Stimulated activated CD4-positive, alpha-beta T cell treated with anti-CD3 and anti-CD28 coated beads, Interleukin-1b, Interleukin-23, amount 100 ng/mL, for 24 hours (primary cell): ENCODE data around the gene KCNC3.
A peak's percentile ranks its signal among the peaks of the same experiment; 100 is the strongest.
"Not testable (repeated sequence)": the region's sequence is repeated elsewhere in the genome, so short reads cannot be mapped to it uniquely, and the experiment has no call there.

Experiments used
- DNase-seq, 4 experiments: peaks; one replicate each; pipeline ENCODE4 v3.0.0-alpha.2; 2020; ENCODE audit warnings: low read depth in 4 of 4, low spot score in 1 of 4

KCNC3 gene

DNA sequence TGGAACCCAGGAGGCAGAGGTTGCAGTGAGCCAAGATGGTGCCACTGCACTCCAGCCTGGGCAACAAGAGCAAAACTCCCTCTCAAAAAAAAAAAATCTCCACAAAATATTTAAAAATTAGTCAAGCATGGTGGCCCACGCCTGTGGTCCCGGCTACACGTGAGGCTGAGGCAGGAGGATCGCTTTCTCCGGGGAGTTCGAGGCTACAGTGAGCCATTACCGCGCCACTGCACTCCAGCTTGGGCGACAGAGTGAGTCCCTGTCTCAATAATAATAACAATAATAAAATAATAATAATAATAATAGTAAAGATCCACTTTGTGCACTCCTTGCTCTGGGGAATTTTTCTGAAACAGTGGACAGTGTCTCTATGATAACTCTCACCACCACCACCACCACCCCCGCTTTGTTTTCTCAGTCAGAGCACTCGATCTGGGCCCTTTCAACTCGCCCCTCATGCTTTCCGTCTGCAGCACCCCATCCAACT, 27.6 kb upstream of the KCNC3 start:
- no peak for DNase-seq

DNA sequence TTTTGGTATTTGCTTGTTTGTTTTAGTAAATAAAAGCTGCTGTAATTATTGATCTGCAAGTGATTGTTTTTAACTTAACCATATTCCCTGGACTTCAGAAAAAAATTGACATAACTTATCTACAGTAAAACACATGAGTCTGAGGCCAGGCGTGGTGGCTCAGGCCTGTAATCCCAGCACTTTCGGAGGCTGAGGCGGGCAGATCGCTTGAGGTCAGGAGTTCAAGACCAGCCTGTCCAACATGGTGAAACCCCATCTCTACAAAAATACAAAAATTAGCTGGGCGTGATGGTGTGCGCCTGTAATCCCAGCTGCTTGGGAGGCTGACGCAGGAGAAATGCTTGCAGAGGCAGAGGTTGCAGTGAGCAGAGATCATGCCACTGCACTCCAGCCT, 24.3 kb upstream of the KCNC3 start:
- DNase-seq: not testable (repeated sequence)

DNA sequence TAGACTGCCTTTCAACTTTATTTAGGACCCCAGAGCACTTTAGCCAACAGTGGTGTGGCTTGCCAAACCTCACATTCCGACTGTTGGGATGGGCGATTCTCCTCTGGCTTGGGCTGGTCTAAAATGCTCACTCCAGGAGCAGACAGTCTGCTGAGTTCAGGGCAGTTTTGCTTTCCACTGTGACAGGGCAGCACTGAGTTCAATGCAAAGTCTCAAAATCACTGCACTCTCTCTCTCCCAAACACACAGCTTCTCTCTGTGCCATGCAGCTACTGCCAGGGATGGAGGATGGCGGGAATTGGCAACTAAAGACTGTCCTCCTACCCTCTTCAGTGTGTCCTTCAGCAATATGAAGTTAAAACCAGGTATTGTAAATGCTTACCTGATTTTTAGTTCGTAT, 23.1 kb upstream of the KCNC3 start:
- DNase-seq: no peak

DNA sequence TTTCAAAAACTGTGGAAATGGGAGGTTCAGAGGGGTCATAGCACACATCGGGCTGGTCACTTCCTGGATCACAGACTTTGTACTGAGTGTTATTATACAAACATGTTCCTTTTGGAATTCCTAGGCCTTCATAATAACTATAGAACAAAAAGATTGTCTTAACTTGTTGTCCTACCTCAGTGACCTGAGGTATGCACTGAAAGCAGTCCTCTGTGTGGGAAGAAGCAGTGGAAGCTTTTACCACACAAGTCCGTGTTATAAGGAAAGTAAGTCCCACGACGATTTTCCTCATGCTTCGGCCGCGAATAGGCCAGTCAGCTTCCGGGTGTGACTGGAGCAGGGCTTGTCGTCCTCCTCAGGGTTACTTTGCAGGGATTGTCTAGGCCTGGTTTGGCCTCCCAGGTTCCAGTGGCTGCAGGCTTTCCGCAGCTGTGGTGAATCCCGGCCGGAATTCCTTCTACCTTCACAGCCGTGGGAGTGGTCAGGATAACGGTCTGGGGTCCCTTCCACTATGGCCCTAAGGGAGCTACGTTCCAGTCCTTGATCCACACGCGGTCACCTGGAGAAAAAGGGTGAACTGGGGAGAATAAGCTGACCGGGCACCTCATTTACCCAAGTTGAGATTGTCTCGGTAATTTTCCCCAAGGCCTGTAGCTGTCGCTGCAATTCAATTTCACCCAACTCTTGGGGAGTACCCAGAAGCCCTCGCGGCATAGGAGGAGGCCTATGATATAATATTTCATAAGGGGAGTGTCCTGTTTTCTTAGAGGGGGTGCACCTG, 20.3 kb upstream of the KCNC3 start:
- no peak for DNase-seq

DNA sequence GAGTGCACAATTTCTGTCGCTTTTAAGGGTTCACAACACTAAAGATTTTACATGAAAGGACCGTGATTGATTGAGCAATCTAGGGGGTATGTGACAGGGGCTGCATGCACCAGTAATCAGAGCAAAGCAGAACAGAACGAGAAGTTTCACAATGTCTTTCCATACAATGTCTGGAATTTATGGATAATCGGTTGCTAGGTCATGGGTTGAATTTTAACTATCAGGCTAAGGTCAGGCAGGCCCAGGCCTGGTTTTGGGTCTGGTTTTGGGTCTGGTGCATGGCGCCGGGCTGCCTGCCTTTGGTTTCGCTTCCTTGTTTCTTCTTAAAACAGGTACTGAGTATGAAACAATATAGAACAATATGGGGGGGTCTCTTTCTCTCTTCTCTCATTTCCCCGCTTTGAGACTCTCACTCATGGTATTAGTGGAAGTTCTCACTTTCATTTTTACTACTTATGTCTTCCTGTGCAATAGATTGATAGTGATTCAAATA, 18.0 kb upstream of the KCNC3 start:
- not testable (repeated sequence) for DNase-seq

DNA sequence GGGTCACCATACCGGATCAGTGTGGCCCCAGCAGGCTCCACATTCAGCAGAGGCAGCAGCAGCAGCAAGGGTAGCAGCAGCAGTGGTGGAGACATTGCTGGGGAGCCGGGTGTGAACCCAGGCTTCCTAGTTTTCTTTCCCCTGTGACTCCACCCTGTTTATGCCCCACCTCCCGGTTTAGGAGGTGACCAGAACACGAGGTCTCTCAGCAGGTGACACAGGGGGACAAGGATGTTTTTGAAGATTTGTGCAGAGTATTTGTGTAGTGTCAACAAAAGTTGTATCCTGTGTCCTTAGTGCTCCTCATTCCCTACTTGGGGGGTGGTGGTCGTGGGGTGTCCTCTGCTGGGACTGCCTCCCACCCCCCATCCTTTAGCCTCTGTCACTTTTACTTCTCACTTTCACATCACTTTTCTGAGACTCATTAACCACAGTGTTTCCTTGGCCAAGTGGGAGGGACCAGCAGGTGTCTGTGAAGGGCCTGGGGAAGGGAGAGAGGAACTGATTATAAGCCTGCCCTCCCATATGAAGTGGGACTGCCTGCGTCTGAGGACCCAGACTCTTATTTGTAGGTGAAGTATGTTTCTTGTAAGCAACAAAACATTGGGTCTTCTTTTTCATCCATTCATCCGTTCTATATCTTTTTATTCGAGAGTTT, 15.6 kb upstream of the KCNC3 start:
- DNase-seq: no peak

DNA sequence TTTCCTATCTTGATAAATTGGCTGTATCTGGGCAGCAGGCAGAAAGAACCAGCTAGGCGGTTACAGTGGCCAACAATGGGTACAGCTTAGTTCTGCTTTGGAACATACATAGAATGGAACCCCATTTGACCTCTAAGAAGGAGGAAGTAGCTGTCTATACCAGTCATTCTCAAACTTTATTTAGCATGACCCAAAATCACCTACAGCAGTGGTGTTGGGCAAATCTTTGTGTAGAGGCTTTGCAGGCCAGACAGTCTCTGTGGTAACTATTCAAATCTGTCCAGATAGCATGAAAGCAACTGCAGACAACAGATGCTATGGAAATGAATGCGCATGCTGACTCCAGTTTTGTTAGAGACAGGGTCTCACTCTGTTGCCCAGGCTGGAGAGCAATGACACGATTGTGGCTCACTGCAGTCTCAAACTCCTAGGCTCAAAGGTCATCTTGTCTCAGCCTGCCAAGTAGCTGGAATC, 12.0 kb upstream of the KCNC3 start:
- DNase-seq: no peak

DNA sequence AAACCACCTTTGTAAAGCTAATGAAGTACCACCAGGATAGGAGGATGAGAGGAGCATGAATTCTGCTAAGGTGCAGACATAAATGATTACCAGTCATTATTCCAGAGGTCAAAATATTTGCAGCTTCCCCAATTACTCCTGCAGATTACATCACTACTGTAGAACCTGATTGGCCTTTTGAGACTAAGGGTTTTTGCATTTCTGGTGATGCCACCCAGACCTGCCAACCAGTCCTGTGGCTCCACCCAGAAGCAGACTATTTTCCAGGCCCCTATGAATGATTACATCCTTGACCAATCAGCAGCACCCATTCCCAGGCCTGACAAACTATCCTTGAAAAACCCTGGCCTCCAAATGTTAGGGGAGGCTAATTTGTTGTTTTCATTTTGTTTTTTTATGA, 11.2 kb upstream of the KCNC3 start:
- DNase-seq: no peak

DNA sequence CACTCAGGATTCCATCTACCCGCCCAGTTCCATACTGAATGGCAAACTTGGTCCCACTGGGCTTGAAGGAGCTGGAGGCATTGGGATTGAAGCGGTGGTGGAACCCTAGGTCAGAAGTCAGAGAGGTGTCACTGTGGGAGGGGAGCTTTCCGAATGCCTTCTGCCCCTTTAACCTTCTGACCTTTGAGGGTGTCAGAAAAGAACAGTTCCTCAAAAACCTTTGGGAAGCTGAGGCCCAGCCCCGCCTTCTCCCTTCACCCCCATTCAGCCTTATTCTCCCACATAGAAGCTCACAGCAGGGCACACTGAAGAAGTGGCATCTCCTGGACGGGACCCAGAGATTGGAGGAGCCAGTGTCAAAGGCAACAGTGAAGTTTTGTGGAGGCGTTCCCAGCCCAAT, 7.9 kb upstream of the KCNC3 start:
- DNase-seq: not testable (repeated sequence)

DNA sequence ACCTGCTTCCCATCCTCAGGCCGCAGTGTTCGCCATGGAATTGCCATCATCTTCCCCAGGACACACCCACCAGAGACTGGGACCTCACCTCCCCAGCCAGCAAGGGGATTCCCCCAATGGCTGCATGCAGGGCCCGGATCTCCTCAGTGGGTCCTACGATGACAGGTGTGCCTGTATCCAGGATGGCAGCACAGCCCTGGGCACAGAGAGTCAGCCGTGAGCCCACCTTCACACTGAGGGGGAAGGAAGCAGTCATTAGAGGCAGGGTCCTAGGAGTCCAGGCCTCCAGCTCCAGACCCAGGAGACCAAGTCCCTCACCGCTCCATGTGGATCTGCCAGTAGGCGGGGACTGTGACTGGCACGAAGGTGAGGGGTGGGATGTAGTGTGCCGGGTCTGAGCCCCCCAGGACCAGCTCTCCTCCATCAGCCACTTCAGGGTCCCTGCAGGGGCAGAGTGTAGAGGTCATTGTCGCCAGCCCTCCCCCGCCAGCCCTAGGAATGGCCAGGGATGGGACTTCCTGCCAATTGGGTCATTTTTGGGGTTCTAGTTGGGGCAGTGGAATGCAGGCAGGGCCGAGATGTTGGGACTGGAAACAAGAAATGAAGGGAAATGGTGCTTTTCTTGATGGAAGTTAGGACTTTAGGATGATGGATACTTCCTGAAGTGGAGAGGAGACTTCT, 5.7 kb upstream of the KCNC3 start:
- no peak for DNase-seq

DNA sequence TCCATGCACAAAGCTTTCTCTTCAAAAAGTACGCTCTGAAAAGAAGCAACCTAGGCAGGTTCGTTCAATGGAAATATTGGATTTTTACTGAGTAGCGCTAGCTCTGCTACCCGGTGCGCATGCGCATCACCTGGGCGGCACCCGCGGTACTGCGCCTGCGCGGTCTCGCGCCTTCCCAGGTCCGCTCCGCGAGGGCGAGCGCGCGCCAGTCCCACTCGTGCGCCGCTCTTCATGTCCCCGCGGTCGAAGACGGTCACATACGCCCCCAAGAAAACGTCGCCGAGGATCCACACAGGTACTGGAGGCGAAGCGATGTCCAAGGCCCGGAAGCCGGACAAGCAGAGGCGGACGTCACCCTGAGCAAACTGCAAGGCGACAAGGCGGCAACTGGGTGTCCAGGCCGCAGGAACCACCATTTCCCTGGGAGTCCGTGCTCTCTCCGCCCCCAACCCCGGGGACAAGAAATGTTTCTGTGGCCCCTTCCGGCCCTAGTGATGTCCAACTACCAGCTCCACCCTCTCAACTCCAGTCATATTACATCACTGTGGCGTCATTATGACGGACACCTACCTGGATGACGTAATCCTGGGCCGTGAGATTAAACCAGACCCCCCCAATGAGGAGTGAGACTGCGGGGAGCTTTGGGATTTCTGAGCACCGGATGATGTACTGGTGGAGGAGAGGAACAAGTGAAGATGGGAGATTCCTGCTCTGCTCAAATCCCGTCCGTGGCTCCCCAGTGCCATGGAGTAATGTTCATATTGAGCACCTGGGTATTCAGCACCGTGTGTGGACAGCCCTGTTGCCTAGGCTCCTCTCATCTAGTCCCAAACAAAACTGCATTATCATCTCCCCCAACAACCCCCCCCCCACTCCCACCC, 4.8 kb upstream of the KCNC3 start:
- peak; percentile 69 to 75 (median 70) for DNase-seq

DNA sequence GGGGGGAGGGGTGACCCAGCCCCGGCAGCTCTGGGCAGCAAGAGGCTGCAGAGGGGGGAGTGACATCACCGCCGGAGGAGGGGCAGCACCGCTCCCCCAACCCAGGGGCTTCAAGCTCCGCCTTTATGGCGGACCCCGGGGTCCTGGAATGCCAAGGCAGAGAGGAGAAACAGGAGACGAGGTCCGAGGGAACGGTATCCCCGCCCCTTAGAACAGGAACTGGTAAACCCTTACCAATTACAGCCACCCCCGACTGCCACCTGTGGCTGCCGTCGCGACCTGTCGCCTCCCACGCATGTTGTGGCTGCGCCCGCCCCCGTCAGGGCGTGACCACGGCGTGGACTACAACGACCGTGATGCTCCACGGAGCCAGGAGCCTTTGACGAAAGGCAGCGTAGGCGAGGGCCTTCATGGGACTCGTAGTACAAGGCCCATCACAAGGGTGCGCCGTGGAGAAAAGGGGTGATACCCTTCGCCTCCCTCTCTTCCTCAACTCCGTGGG, 4.1 kb upstream of the KCNC3 start:
- DNase-seq: peak; percentile 71 to 93 (median 86)

DNA sequence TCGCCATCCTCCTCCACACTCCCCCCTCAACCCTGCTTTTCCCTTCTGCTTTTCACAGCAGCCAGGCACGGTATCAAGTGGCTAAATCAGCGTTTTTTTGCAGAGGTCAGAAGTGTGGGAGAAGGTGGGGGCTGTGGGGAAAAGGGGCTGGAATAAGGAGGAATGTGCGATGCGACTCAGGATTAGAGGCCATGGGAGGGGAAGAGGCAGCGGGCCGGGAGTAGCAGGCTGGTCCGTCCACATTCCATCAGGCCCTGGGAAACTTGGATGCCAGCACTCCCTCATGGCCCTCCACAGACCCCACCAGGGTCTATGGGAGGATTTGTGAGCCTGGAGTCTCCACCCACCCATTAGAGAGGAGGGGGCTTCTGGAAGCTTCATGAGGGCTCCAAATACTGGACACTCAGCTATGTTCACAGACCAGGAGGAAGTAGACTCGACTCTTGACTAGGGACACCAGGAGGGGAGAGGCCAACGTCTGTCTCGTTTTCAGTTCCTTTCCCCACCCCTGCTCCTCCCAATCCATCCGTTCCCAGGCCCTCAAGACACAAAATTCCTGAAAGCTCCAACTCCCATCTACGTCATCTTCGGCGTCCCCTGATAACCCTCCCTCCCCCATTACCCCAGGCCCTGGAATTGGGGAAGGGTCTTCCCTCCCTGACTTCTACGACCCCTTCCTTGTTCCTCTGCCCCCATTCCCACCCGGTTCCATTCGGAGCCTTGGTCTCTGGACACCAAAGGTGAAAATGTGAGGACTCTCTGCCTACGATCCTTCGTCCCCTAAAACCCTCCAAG, 3.3 kb upstream of the KCNC3 start:
- no peak for DNase-seq

DNA sequence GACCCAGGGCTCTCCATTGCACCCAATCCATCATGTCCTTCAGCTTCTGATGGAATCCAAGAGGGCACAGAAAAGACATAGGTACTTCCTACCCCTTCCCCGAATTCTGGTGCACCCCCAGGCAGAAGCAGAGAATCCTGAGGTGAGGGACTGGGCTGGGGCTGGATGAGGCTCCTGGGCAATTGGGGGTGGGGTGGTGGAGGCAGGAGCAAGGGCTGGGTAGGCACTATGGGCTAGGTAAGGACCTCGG, 2.7 kb upstream of the KCNC3 start:
- no peak for DNase-seq

DNA sequence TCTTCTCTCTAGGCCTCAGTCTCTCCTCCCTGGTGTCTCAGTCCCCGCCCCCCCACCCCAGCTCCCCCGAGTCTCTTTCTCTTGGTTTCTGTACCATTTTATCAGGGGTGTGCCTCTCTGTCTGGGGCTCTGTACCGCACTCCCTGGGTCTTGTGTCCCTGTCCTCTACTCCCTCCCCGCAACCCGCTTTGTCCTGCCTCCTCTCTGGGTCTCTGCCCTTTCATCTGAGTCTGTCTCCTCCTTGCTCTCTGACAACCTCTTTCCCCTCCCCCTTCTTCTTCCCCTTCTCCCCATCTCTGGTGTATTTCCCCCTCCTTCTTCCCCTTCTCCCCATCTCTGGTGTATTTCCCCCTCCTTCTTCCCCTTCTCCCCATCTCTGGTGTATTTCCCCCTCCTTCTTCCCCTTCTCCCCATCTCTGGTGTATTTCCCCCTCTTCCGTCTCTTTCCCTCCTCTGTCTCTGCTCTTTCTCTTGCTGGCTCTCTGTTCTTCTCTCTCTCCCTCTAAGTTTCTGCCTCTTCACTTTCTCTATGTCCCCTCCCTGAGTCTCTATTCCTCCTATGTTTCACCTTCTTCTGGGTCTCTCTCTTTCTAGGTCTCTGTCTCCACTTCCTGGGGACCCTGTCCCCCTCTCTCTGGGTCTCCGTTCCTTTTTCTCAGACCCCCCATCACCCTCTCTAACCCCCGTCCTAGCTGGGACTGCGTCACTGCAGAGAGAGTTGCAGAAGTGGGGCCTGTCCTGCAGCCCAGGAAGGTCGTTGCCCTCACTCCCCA, 2.2 kb upstream of the KCNC3 start:
- no peak for DNase-seq

DNA sequence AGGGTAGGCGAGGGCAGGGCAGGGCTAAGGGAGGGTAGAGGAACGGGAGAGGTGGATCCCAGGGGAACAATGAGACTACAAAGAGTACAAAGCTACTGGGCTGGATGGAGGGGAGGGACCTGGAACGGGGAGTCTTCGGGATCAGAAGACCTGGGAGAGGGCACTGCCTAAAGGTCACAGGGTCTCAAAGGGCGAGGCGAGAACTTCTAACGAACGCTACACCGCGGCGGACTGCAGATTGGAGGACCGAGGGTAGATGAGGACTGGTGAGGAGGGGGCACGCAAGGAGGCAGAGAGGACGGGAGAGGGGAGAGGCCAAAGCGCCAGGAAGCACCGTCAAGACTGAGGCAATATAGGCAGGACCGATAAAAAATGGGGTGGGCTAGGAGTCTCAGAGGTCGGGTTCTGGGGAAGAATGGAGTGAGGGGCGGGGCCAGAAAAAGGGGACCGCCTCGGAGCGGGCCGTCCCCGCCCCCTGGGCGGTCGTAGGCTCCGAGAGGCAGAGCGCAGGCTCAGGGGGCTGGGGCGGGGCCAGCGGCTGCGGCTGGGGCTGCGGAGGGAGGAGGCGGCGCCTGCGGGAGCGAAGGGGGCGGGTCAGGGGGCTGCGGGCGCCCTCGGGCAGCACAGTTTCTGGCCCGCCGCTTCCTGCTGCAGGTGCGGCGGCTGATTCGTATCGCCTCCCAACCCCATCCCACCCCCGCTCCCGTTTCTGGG, 1.3 kb upstream of the KCNC3 start:
- peak; percentile 30 to 86 (median 52) for DNase-seq

DNA sequence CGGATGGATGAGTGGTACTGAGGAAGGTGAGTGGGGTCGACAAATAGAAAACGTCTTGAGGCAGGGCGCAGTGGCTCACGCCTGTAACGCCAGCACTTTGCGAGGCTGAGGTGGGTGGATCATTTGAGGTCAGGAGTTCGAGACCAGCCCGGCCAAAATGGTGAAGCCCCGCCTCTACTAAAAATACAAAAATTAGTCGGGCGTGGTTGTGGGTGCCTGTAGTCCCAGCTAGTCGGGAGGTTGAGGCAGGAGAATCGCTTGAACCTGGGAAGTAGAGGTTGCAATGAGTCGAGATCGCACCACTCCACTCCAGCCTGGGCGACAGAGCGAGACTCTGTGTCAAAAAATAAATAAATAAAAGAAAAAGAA, 733 bp upstream of the KCNC3 start:
- DNase-seq: not testable (repeated sequence)

DNA sequence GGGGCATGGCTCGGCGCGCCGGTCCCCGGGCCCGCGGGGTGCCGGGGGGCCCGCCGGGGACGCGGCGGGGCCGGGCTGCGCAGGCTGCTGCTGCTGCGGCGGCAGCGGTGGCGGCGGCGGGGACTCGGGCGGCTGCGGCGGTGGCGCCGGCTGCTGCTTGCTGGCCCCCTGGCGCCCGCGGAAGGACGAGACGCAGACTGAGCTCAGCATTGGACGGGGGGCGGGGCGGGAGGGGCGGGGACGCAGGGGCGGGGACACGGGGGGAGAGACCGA, 368 bp downstream of the KCNC3 start:
- DNase-seq: no peak
